ENCODE data around the gene PCNP. TPM values are rescaled to one million over a fixed set of nuclear protein-coding genes. Genes with fewer than 3 reads are reported as not detected.

The PCNP gene
- polyA plus RNA-seq, 1 donor (not counting 4 experiments of a cell fraction or from before 2014, with no cell fraction given) = 97.8 TPM

GRCh38 chr3:101619734-101620133, 45.8 kb downstream of the PCNP start:
- Histone ChIP-seq H3K27ac (ENCODE audit: control insufficient read depth, insufficient read depth, low read length) (no peak overlapping the region), H4K20me1 (ENCODE audit: control insufficient read depth, extremely low read depth, insufficient read depth, low read length) (no peaks in the 10 kb centered on the region), H3K9me3 (ENCODE audit: control insufficient read depth, low read depth, low read length) (no peaks in the 10 kb centered on the region), H3K4me3 (ENCODE audit: control insufficient read depth in 2 of 3, extremely low read depth in 1 of 3, insufficient read depth in 2 of 3, low read depth in 1 of 3, low read length in 3 of 3) (no peak overlapping the region), H3K27me3 (ENCODE audit: control insufficient read depth, extremely low read depth, insufficient read depth, low read length) (no peaks in the 10 kb centered on the region), H3K79me2 (ENCODE audit: control insufficient read depth, insufficient read depth, low read length) (no peaks in the 10 kb centered on the region), H3K9me1 (ENCODE audit: control insufficient read depth, extremely low read depth, insufficient read depth, low read length) (no peaks in the 10 kb centered on the region), H3K36me3 (ENCODE audit: control insufficient read depth in 2 of 2, extremely low read depth in 1 of 2, insufficient read depth in 2 of 2, low read length in 2 of 2) (no peaks in the 10 kb centered on the region), H3K4me1 (ENCODE audit: control insufficient read depth, extremely low read depth, insufficient read depth, low read length) (no peaks in the 10 kb centered on the region), H2AFZ (ENCODE audit: control insufficient read depth, low read length) (no peak overlapping the region), H3K9ac (ENCODE audit: control insufficient read depth, extremely low read depth, insufficient read depth, low read length) (no peak overlapping the region), H3K4me2 (ENCODE audit: control insufficient read depth, extremely low read depth, insufficient read depth, low read depth, low read length) (no peak overlapping the region)
- DNase-seq (ENCODE audit: low read depth, low spot score) (no peak), FAIRE-seq (no peak)
- dilution Hi-C loops (cut with MboI; ENCODE audit: extremely low pct_ligation_motif_present, low sequenced_read_pairs) = no loop called here
- TF ChIP-seq CTCF (optimal IDR thresholded peaks at IDR 0.05 in 1 of 3, IDR thresholded peaks at IDR 0.05 in 1 of 3, conservative IDR thresholded peaks at IDR 0.05 in 1 of 3; ENCODE audit: extremely low read depth in 1 of 3, insufficient read depth in 2 of 3, low read length in 3 of 3) (no peak), EZH2 (IDR thresholded peaks at IDR 0.05; ENCODE audit: low read length) (no peak)

GRCh38 chr3:101623656-101624055, 49.7 kb downstream of the PCNP start:
- no peaks in the 10 kb centered on the region for H3K9me3 ChIP-seq (ENCODE audit: control insufficient read depth, low read depth, low read length)
- FAIRE-seq (no peak), DNase-seq (ENCODE audit: low read depth, low spot score) (no peak)
- H3K27me3 ChIP-seq (ENCODE audit: control insufficient read depth, extremely low read depth, insufficient read depth, low read length) = no peaks in the 10 kb centered on the region
- dilution Hi-C loops (cut with MboI; ENCODE audit: extremely low pct_ligation_motif_present, low sequenced_read_pairs) = no loop called here
- no peak overlapping the region for H3K27ac ChIP-seq (ENCODE audit: control insufficient read depth, insufficient read depth, low read length)
- H3K4me3 ChIP-seq (ENCODE audit: control insufficient read depth in 2 of 3, extremely low read depth in 1 of 3, insufficient read depth in 2 of 3, low read depth in 1 of 3, low read length in 3 of 3) = no peak overlapping the region
- H2AFZ ChIP-seq (ENCODE audit: control insufficient read depth, low read length) = no peak overlapping the region
- H3K4me2 ChIP-seq (ENCODE audit: control insufficient read depth, extremely low read depth, insufficient read depth, low read depth, low read length) = no peak overlapping the region
- H3K9me1 ChIP-seq (ENCODE audit: control insufficient read depth, extremely low read depth, insufficient read depth, low read length) = no peaks in the 10 kb centered on the region
- no peak overlapping the region for H3K9ac ChIP-seq (ENCODE audit: control insufficient read depth, extremely low read depth, insufficient read depth, low read length)
- TF ChIP-seq CTCF (optimal IDR thresholded peaks at IDR 0.05 in 1 of 3, IDR thresholded peaks at IDR 0.05 in 1 of 3, conservative IDR thresholded peaks at IDR 0.05 in 1 of 3; ENCODE audit: extremely low read depth in 1 of 3, insufficient read depth in 2 of 3, low read length in 3 of 3) (no peak), EZH2 (IDR thresholded peaks at IDR 0.05; ENCODE audit: low read length) (no peak)
- H3K4me1 ChIP-seq (ENCODE audit: control insufficient read depth, extremely low read depth, insufficient read depth, low read length) = no peaks in the 10 kb centered on the region
- H4K20me1 ChIP-seq (ENCODE audit: control insufficient read depth, extremely low read depth, insufficient read depth, low read length) = no peaks in the 10 kb centered on the region
- no peaks in the 10 kb centered on the region for H3K36me3 ChIP-seq (ENCODE audit: control insufficient read depth in 2 of 2, extremely low read depth in 1 of 2, insufficient read depth in 2 of 2, low read length in 2 of 2)
- no peaks in the 10 kb centered on the region for H3K79me2 ChIP-seq (ENCODE audit: control insufficient read depth, insufficient read depth, low read length)

All from keratinocyte (primary cell).